GM19193 (cell line): ENCODE data around the gene UIMC1.

Experiments
- POLR2A ChIP-seq: IDR thresholded peaks from 4 replicates; pipeline ENCODE4 v1.6.1; 2011; ENCODE audit not compliant: insufficient read depth, insufficient read length; ENCODE audit errors: extremely low read depth

The UIMC1 gene

GRCh38 chr5:176929654-176930053 lies 76.9 kb downstream of the UIMC1 start:
- no peak for TF ChIP-seq POLR2A

DNA sequence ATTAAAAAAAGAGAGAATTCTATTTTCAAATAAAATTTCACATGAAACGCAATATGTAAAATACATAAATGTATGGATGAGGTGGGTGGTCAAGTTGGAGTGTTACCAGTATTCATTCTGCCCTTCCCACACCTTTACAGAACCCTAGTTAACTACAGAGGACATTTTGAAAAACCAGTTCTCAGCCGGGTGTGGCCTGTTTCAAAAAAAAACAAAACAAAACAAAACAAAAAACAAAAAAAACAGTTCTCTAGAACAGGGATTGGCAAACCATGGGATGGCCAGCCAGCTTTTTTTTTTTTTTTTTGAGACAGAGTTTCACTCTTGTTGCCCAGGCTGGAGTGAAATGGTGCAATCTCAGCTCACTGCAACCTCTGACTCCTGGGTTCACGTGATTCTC lies 79.0 kb downstream of the UIMC1 start:
- TF ChIP-seq POLR2A, result no peak

DNA sequence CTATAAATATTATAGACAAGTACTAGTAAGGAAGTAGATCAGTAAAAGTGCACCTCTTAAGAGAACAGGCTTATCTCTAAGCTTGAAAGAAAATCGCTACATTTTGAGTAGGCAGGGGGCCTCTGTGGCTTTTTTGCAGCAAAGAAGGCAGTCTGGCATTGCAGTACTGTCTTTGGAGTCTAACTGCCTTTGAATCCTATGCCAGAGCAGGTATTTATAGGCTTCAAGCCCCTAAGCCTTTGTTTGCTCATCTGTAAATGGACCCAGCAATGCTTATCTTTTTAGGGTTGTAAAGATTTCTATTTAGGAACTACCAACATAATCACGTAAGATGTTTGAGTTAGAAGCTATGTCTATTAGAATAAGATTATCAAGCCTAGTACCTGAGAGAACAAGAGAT lies 83.8 kb downstream of the UIMC1 start:
- TF ChIP-seq POLR2A, result no peak

- no peak for TF ChIP-seq POLR2A
Observed at GRCh38 chr5:176921714-176922113, 84.9 kb downstream of the UIMC1 start.

GRCh38 chr5:176918613-176919012 lies 88.0 kb downstream of the UIMC1 start:
- TF ChIP-seq POLR2A, result no peak

GRCh38 chr5:176916337-176916736 lies 90.2 kb downstream of the UIMC1 start:
- TF ChIP-seq POLR2A, result no peak

DNA sequence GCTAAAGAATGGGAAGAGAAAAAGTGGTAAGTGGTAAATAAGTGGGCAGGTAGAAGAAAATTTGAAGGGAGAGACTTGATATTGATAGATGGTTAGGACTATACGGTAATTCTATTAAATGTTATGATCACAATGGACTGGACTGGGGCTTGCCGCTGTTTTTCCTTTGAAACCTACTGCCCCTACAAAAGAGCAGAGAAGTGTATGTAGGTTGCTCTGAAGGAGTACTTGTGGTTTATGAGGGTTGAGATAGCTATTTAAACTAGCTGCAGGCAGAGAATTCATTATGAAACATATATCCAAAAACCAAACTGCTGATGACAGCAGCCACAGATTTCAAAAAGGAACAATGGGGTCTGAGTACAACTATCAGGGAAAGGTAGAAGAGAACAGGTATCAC lies 90.7 kb downstream of the UIMC1 start:
- TF ChIP-seq POLR2A, result no peak

- no peak for TF ChIP-seq POLR2A
Observed at GRCh38 chr5:176912115-176912514, 94.5 kb downstream of the UIMC1 start.

DNA sequence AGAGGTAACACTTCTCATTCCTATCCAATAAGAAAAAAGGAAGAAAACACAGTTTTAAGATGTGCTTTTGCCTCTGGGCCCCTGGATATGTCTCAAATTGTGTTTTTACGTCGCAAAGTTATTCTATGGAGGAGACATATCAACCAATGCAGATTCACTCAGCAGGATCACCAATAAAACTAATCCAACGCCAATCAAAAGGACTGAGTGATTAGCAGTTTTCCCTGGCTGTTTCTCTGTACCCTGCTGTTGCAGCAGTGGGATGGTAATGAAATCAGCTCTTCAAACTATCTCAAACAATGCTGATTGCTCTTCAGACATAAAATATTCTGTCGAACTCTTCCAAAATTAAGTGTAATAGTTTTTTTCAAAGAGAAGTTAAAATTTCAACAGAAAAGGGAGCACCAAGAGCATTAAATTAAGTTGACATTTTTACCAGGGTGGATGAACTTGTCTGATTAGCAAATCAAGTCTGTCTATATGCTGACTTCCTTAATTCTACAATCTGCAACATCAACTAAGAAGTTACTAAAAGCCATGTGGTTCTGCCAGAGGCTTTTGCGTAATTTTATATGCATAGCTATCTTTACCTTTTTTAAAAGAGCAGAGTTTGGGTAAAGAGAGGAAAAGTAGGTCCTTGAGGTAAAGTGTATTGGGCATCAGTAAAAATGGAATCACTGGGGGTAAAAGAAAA lies 97.8 kb downstream of the UIMC1 start:
- TF ChIP-seq POLR2A, result no peak

GRCh38 chr5:176906796-176907195 lies 99.8 kb downstream of the UIMC1 start:
- TF ChIP-seq POLR2A, result no peak

DNA sequence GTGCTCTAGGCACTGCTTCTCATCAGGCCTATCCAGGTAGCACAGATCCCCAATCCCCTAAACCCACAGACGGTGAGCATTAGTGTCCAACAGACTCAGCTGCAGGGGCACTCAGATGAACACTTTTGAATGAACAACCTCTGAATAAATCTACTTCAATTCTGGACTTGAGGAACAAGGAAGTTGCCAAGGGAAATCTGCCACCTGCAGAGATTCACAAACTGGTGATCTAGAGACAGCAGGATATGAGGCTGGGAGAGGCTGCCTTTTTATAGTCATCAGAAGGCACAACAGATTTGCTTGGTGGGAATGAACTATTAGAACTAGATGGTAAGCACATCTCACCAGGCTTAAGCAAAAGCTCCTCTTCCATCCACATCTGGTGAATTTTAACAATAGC lies 100.5 kb downstream of the UIMC1 start:
- TF ChIP-seq POLR2A, result no peak

DNA sequence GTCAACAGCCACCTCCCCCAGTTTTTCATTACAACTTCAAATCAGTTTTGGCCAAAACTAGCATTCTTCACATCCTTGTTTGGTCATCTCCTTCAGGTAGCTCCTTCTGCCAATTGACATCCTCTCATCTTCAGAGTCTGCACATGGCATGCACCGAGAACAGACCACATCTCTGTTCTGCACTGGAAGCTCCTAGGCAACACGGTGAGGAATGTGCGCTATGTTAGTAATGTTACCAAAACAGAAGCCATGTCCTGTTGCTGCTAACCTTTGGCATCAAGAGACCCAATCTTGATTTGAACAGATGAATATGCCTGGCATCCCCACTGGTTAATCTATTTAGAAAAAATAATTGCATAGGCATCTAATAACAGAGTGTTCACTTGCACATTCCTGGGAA lies 102.3 kb downstream of the UIMC1 start:
- TF ChIP-seq POLR2A, result no peak

- TF ChIP-seq POLR2A, result no peak
Observed at GRCh38 chr5:176902911-176903664, 103.5 kb downstream of the UIMC1 start.

DNA sequence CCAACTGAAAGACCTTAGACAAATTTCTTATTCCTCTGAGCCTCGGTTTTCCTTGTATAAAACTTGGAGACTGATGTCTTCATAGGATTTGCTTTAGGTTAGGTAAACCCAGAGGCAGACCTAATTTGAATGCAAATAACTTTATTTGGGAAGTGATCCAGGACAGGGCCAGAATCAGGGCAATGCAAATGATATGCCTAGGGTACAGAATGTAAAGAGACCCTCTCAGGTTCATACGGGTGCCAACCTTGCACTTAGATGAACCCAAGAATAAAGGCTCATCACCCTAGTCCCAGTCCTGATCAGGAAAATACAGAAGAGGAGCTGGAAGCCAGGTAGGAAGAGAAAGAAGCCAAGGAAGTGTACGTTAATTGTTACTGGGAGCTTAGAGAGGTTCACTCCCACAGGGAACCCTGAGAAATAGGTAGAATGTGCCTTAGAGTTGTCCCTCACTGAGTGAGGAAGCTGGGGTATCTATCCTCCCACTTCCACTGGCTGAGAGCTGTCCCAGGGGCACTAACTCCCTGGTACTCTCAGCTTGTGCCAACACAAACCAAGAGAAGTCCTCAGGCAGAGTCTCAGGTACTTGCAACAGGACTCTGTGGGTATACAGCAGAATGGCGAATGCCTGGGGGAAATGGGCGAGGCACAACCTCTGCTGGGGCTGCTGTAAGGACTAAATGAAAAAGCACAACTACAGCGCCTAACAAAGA lies 104.3 kb downstream of the UIMC1 start:
- no peak for TF ChIP-seq POLR2A

DNA sequence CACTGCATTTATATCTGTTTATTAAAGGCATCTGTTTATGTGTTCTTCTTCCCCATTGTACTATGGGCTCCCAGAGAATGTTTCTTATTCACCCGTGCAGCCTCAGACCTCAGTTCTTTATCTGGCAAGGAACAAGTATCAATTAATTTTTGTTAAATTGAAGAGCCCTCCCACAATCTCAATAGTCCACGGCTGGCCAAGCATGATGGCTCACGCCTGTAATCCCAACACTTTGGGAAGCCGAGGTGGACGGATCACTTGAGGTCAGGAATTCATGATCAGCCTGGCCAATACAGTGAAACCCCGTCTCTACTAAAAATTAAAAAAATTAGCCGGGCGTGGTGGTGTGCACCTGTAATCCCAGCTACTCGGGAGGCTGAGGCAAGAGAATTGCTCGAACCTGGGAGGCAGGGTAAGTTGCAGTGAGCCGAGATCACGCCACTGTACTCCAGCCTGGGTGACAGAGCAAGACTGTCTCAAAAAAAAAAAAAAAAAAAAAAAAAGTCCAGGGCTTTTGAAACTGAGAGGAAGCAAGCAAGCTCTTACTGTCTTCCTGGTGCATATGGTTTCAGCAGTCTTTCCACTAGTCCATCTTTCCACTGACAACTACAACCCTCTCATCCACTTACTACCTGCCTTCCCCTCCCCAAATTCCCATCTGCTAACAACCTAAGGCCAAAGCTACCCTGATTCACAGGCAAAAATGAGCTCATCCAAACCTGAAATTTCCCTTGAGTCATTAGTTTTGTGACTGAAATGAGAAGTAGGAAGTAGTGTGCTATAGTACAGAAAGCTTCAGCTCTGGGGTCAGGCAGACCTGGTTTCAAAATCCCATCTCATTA lies 105.1 kb downstream of the UIMC1 start:
- TF ChIP-seq POLR2A, result no peak
